CD14-positive monocyte (primary cell): ENCODE results near the gene ATG16L2. TPM values are rescaled to one million over a fixed set of nuclear protein-coding genes. Genes with fewer than 3 reads are reported as not detected.

ENCODE experiments used
- DNase-seq, 3 donors: peaks; one replicate each; pipeline ENCODE4 v3.0.0-alpha.2; 2011 to 2022
- H2AFZ ChIP-seq: 2 replicates; pipeline ENCODE4 v1.6.0; 2012; ENCODE audit warnings: mild to moderate bottlenecking, low read depth, low read length, inconsistent platforms; ENCODE audit not compliant: insufficient read depth, poor library complexity, severe bottlenecking
- H3K27ac ChIP-seq, 2 donors: 1 replicate in 1 of 2; 2 replicates in 1 of 2; pipeline ENCODE4 v1.5.1; 2012 to 2013; ENCODE audit warnings: low read length in 2 of 2, control low read depth in 1 of 2, inconsistent platforms in 1 of 2, low read depth in 1 of 2, mild to moderate bottlenecking in 1 of 2
- H3K27me3 ChIP-seq, 2 donors: one replicate each; pipeline versions ENCODE4 v1.6.0 to v1.6.1; 2011 to 2013; ENCODE audit warnings: low read length in 2 of 2; ENCODE audit not compliant: control insufficient read depth in 2 of 2, insufficient read depth in 2 of 2
- H3K36me3 ChIP-seq, 2 donors: replicated peaks in 1 of 2; 1 replicate in 1 of 2; 2 replicates in 1 of 2; pipeline versions ENCODE4 v1.5.1 to v1.6.1; 2012 to 2013; ENCODE audit warnings: low read length in 2 of 2, control low read depth in 1 of 2, inconsistent platforms in 1 of 2, mild to moderate bottlenecking in 1 of 2; ENCODE audit not compliant: insufficient read depth in 2 of 2, control insufficient read depth in 1 of 2
- H3K4me1 ChIP-seq, 2 donors: 1 replicate in 1 of 2; 2 replicates in 1 of 2; pipeline versions ENCODE4 v1.5.1 to v1.6.1; 2012 to 2013; ENCODE audit warnings: low read length in 2 of 2, control low read depth in 1 of 2, inconsistent platforms in 1 of 2, mild to moderate bottlenecking in 1 of 2, moderate library complexity in 1 of 2; ENCODE audit not compliant: insufficient read depth in 2 of 2, control insufficient read depth in 1 of 2
- H3K4me2 ChIP-seq: replicated peaks from 2 replicates; pipeline ENCODE3; 2012; ENCODE audit warnings: low read length, moderate library complexity, mild to moderate bottlenecking; ENCODE audit not compliant: poor library complexity, severe bottlenecking; ENCODE audit errors: extremely low read depth
- H3K4me3 ChIP-seq, 3 experiments: fragments of 200-600 bp in 1 of 3; sonication (generic) in 1 of 3; replicated peaks in 1 of 3; 1 replicate in 2 of 3; 2 replicates in 1 of 3; pipeline ENCODE4 v1.5.1; 2011 to 2013; ENCODE audit warnings: low read length in 3 of 3, mild to moderate bottlenecking in 3 of 3, control low read depth in 2 of 3, low read depth in 2 of 3, inconsistent platforms in 1 of 3, moderate library complexity in 1 of 3
- H3K79me2 ChIP-seq: 2 replicates; pipeline ENCODE4 v1.6.0; 2012; ENCODE audit warnings: mild to moderate bottlenecking, control low read depth, inconsistent platforms, low read length, moderate library complexity; ENCODE audit not compliant: insufficient read depth
- H3K9ac ChIP-seq: 2 replicates; pipeline ENCODE4 v1.6.0; 2017; ENCODE audit warnings: low read length, mild to moderate bottlenecking; ENCODE audit not compliant: insufficient read depth, poor library complexity, severe bottlenecking
- H3K9me3 ChIP-seq, 2 donors: replicated peaks in 1 of 2; 1 replicate in 1 of 2; 2 replicates in 1 of 2; pipeline versions ENCODE4 v1.5.1 to v1.6.1; 2012 to 2013; ENCODE audit warnings: low read length in 2 of 2, control low read depth in 1 of 2; ENCODE audit not compliant: control insufficient read depth in 1 of 2, insufficient read depth in 1 of 2
- H4K20me1 ChIP-seq: 2 replicates; pipeline ENCODE4 v1.6.0; 2012; ENCODE audit warnings: mild to moderate bottlenecking, low read length, control low read depth, moderate library complexity; ENCODE audit not compliant: insufficient read depth
- H3K27ac Mint-ChIP-seq, 7 donors: one replicate each; pipeline ENCODE4 v1.8.0; 2020; ENCODE audit warnings: mild to moderate bottlenecking in 7 of 7, mixed read lengths in 7 of 7, moderate library complexity in 6 of 7, inconsistent platforms in 2 of 7
- H3K27me3 Mint-ChIP-seq, 3 donors: one replicate each; pipeline ENCODE4 v1.8.0; 2021 to 2022; ENCODE audit warnings: low read depth in 3 of 3, mild to moderate bottlenecking in 3 of 3, mixed read lengths in 3 of 3, moderate library complexity in 3 of 3, inconsistent platforms in 1 of 3
- H3K36me3 Mint-ChIP-seq, 2 donors: one replicate each; pipeline ENCODE4 v1.8.0; 2020; ENCODE audit warnings: mixed read lengths in 2 of 2, inconsistent platforms in 1 of 2, mild to moderate bottlenecking in 1 of 2
- H3K4me1 Mint-ChIP-seq: one replicate; pipeline ENCODE4 v1.8.0; 2020; ENCODE audit warnings: mild to moderate bottlenecking, mixed read lengths
- H3K4me3 Mint-ChIP-seq, 2 donors: one replicate each; pipeline ENCODE4 v1.8.0; 2020; ENCODE audit warnings: mild to moderate bottlenecking in 2 of 2, mixed read lengths in 2 of 2, moderate library complexity in 1 of 2
- H3K9me3 Mint-ChIP-seq, 7 donors: one replicate each; pipeline ENCODE4 v1.8.0; 2020 to 2022; ENCODE audit warnings: mixed read lengths in 7 of 7, mild to moderate bottlenecking in 6 of 7, moderate library complexity in 6 of 7, inconsistent platforms in 2 of 7
- CTCF ChIP-seq: fragments of 200-600 bp; IDR thresholded peaks from one replicate; pipeline ENCODE4 v1.8.0; 2022; ENCODE audit warnings: antibody characterized with exemption, mild to moderate bottlenecking
- WGBS: methylation state at CpG from one replicate; pipeline ENCODE4 v1.1.5; 2013; ENCODE audit warnings: missing lambda C conversion rate; ENCODE audit not compliant: insufficient coverage; 5-methylcytosine and 5-hydroxymethylcytosine counted together
- intact Hi-C, 2 donors: fragments of 100-400 bp; cut with micrococcal nuclease; formaldehyde crosslinking; loops; one replicate each; pipeline versions ENCODE4 v1.15.0 to v1.15.1; 2023
- polyA plus RNA-seq, 3 donors: library from polyadenylated mRNA; depleted of rRNA in 1 of 3; unstranded in 2 of 3; stranded (reverse) in 1 of 3; fragments of 300-500 nt in 2 of 3; fragments of >200 nt in 1 of 3; fragmentation: Illumina TruSeq in 2 of 3; gene quantifications; 1 replicate in 2 of 3; 2 replicates in 1 of 3; pipeline ENCODE4 v1.2.3, GENCODE V29; 2012 to 2021

The ATG16L2 gene
- polyA plus RNA-seq, 3 donors = 36.9 to 975 (median 46.8) TPM

- Mint-ChIP-seq H3K4me3 (peak overlapping the region; percentile 43 to 64), H3K9me3 (peaks cover 0 to 8% (median 2%) of the 10 kb centered on the region in 7 donors), H3K27ac (peak overlapping the region; percentile 94 to 99 (median 98)), H3K27me3 (no peaks in the 10 kb centered on the region), H3K4me1 (peaks cover 66% of the 10 kb centered on the region), H3K36me3 (peaks cover 34 to 60% of the 10 kb centered on the region in 2 donors)
- Histone ChIP-seq H3K9ac (peak overlapping the region; percentile 67), H3K27me3 (no peaks in the 10 kb centered on the region), H3K4me3 (peak overlapping the region; percentile 16 to 54 (median 19)), H2AFZ (no peak overlapping the region), H3K36me3 (peaks cover 12 to 20% of the 10 kb centered on the region in 2 donors), H3K79me2 (peaks cover 53% of the 10 kb centered on the region), H3K27ac (peak overlapping the region; percentile 96 to 98), H3K4me2 (peak overlapping the region; percentile 100), H3K9me3 (no peaks in the 10 kb centered on the region), H3K4me1 (peaks cover 83 to 86% of the 10 kb centered on the region in 2 donors), H4K20me1 (peaks cover 4% of the 10 kb centered on the region)
- intact Hi-C loops = no loop called here
- TF ChIP-seq CTCF = no peak
- DNase-seq = peak; percentile 77 to 93 (median 85)
- WGBS = 0% methylated on average over 1 of the region's 5 CpGs
Observed at GRCh38 chr11:72807021-72807693, 7.1 kb upstream of the ATG16L2 start.

GRCh38 chr11:72807792-72808191, 6.4 kb upstream of the ATG16L2 start:
- Histone ChIP-seq H3K9me3 (no peaks in the 10 kb centered on the region), H2AFZ (no peak overlapping the region), H3K27me3 (no peaks in the 10 kb centered on the region), H3K9ac (peak overlapping the region; percentile 67), H3K4me3 (peak overlapping the region; percentile 16 to 100 (median 19)), H4K20me1 (peaks cover 8% of the 10 kb centered on the region), H3K4me1 (peaks cover 83 to 92% of the 10 kb centered on the region in 2 donors), H3K79me2 (peaks cover 59% of the 10 kb centered on the region), H3K36me3 (peaks cover 12 to 20% of the 10 kb centered on the region in 2 donors), H3K4me2 (peak overlapping the region; percentile 100), H3K27ac (peak overlapping the region; percentile 96 to 98)
- Mint-ChIP-seq H3K36me3 (peaks cover 30 to 58% of the 10 kb centered on the region in 2 donors), H3K4me1 (peaks cover 70% of the 10 kb centered on the region), H3K9me3 (peaks cover 0 to 8% (median 2%) of the 10 kb centered on the region in 7 donors), H3K27me3 (no peaks in the 10 kb centered on the region), H3K4me3 (peak overlapping the region; percentile 43 to 70), H3K27ac (peak overlapping the region; percentile 94 to 99 (median 98))
- intact Hi-C loops = no loop called here
- no peak for TF ChIP-seq CTCF
- peak; percentile 72 to 86 (median 82) for DNase-seq
- 0% methylated on average over 2 of the region's 2 CpGs for WGBS
